NCI-H2107 treated with DMSO at 0.1 percent for 48 hours (cell line): ENCODE results near the gene MRPL54.

Experiments
- DNase-seq: peaks from one replicate; lab custom pipeline; 2025; ENCODE audit not compliant: unreplicated experiment; lab: John Stamatoyannopoulos, UW

The MRPL54 gene

GRCh38 chr19:3768015-3768747, 5.7 kb downstream of the MRPL54 start:
- no peak for DNase-seq

- DNase-seq, result no peak
Observed at GRCh38 chr19:3768748-3769099, 6.2 kb downstream of the MRPL54 start.

- DNase-seq, result no peak
Observed at GRCh38 chr19:3769494-3769893, 7.0 kb downstream of the MRPL54 start.

GRCh38 chr19:3770136-3770999, 7.9 kb downstream of the MRPL54 start:
- no peak for DNase-seq

- DNase-seq, result no peak
Observed at GRCh38 chr19:3771000-3771905, 8.8 kb downstream of the MRPL54 start.

GRCh38 chr19:3771906-3772455, 9.5 kb downstream of the MRPL54 start, which contains the start of gene RAX2:
Gene RAX2, minus strand, starts transcription at chr19:3772228. Its CDS starts 486 bp downstream, at chr19:3771742.
- no peak for DNase-seq

GRCh38 chr19:3773814-3774515, 11.5 kb downstream of the MRPL54 start:
- DNase-seq, result no peak

- DNase-seq, result no peak
Observed at GRCh38 chr19:3774621-3775373, 12.3 kb downstream of the MRPL54 start.

- no peak for DNase-seq
Observed at GRCh38 chr19:3775374-3775711, 12.9 kb downstream of the MRPL54 start.

GRCh38 chr19:3775831-3776230, 13.3 kb downstream of the MRPL54 start:
- no peak for DNase-seq

GRCh38 chr19:3776479-3777040, 14.1 kb downstream of the MRPL54 start:
- no peak for DNase-seq

- no peak for DNase-seq
Observed at GRCh38 chr19:3778104-3778867, 15.8 kb downstream of the MRPL54 start.

GRCh38 chr19:3778899-3779723, 16.6 kb downstream of the MRPL54 start:
- DNase-seq, result no peak

GRCh38 chr19:3780786-3781304, 18.4 kb downstream of the MRPL54 start:
- no peak for DNase-seq

- DNase-seq, result no peak
Observed at GRCh38 chr19:3781603-3782002, 19.1 kb downstream of the MRPL54 start.

GRCh38 chr19:3782330-3782729, 19.8 kb downstream of the MRPL54 start:
- no peak for DNase-seq

- DNase-seq, result no peak
Observed at GRCh38 chr19:3782903-3783302, 20.4 kb downstream of the MRPL54 start.
